GM18520 (cell line): ENCODE results near the gene TTN.

Source experiments
- ATAC-seq: cut with Tn5 transposase; IDR thresholded peaks from one replicate; pipeline ENCODE4 v1.9.1; 2021; ENCODE audit not compliant: unreplicated experiment

Gene TTN

DNA sequence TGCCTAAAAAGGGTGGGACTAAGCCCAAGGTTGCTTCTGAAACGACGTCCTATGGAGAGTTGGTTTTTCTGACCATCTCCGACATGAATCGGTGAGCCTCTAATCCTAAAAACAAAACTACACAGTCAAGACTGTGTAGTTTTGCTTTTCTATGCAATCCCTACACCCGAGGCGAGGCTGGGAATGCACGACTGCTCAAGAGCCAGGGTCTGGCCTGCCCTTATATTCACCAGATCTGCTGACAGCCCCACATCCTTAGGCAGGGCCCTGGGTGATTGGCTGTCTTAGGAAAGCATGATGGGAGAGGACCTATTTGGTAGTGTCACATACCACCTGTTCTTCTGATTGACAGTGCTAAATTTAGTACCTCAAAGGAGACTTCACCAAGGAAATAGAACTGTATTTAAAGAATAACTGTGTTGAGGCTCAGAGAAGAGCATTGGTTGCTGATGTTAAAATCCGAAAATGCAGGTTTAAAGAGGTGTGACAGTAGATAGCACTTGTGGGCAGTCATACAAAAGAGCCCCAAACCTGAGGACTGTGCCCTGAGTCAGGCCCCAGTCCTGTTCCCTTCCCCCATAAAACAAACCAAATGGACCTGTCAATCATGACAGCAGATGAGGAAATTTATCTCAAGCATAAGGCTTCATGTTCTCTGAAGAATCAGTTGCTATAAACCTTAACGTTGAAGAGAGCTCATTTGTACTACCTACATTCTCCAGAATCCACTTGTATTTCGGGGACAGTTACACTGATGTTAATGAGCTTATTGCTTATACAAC lies at the start of gene TTN:
Gene TTN, minus strand, starts transcription at position 197 of the 782 bp plus-strand sequence. CDS start 2,781 bp downstream, outside the sequence.
- ATAC-seq: no peak

DNA sequence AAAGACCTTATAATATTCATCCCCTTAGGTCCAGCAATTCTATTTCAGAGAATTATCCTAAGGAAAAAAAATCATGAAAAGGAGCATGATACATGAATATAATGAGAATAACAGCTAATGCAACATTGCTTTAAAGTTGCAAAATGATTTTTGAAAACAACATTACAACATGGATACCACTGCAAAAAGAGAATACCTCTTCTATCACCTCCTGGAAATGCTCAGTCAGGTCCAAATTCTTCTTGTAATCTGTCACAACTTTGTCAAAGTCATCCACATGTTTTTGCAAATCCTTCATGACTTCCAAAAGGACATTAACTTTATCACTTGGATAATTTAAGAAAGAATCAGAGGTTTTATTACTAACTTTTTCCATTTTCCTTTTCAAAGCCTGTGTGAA lies 47.9 kb upstream of the TTN start:
- no peak for ATAC-seq

DNA sequence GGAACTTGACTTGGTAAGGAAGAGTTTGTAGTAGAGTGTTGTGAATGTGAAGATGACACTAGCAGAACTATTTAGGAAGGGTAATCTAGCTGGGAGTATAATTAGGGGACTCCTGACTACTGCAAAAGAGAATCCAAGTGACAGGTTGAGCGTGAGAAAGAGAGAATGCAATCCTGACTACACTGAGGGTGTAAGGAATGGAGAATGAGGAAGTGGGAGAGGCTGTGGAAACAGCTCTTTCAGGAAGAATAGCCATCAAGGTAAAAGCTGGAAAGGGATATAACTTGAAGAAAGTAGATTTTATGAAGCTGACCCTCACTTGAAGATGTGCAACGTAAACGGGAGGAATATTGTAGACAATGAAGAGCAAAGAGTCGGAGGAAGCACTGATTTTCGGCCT lies 41.1 kb upstream of the TTN start:
- ATAC-seq: no peak

DNA sequence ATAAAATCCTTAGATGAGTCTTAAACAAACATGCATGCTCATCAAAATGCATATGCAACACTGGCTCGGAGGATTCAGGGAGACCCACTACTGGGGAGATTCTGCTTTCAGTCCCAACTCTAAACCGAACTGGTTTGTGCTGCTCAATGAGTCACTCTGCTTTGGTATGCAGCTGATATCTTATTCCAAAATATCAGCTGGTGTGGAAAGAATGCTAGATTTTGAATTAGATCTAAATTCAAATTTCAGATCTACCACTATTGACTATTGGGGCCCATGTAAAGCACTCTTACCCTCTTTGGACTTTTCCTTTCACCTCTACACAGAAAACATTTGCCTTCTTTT lies 39.2 kb upstream of the TTN start:
- ATAC-seq: no peak

DNA sequence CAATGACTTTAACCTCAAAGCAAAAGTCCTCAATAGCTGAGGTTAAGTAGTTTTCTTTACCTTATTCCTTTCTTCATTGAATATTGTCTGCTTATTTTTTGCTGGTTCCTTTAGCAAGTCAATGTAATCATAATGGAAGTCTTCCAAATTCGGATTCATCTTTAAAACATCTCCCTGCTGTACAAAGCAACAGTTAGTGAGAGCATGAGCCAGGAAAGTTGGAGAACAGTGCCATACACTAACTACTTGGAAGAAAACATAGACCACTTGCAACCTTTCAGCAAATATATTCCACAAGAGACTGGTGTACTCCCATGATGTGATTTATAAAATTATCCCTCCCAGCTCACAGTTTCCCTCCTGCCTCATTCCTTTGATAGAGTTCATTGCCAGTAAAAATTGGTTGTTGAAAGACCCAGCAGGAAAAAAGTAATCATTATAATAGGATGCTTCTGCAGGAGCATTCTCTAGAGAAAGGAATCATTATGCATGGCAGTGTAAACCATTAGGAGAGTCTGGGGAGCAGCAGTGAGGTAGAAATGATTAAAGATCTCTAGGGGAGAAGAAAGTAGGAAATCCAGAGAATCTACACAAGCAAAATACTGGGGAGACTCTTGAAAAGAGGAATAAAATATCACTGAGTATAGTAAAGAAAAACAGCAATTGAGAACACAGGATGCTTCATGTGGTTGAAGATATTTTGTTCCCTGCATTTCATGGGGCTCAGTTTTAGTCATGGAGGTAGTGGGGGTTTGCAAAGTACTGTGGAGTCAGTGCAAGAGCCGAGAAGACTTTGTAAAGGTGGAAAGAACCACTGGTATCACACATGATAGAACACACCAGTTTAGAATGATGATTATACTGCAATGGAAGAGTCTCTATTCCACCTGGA lies 38.6 kb upstream of the TTN start:
- ATAC-seq: no peak

DNA sequence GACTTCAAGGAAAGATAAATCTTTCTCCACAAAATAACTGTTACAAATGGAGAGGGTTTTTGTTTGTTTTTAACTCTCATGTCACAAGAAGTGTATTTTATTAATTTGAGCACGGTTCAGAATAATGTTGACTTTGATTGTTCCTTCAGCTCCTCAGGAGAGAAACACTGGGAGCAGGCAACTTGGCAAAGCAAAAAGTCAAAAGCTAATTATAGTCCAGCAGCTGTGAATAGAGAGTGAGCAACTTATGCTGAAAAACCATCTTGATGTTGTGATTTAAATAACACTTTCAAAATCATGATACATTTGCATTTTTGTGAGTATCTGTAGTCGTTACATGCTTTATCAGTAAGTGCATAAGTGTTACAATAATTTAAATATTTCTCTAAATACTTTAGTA lies 37.5 kb upstream of the TTN start:
- no peak for ATAC-seq

DNA sequence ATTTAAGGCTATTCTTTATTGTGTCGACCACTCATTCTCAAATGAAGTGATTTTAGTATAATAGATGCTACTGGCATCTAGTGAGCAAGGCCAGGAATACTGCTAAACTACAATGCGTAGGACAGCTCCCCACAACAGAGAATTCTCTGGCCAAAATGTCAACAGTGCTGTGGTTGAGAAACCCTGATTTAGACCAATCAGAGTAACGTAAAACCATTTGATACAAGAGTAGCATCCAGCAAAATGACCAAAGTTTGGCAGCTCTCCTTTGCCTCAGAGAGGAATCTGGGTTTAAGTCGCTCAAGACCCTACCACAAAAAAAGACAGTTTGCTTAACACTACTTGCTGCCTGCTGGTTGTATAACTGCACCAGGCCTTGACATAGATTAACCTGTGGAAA lies 37.0 kb upstream of the TTN start:
- ATAC-seq: no peak

DNA sequence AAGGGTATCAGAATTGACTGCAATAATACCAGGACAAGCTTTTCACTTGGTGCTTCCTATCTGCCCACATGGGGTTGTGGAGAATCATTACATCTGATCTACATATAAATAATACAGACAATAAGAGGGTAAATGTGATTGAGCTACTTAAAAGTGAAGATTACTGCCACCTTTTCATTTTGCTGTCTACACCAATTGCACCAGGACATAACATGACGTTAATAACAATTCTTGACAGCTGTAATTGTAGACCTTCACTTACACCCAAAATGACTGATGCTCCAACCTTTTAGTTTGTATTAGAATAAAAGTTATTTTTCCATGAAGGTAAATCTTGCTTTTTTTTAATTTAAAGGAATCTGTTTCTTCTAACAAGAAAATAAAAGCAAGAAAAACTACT lies 36.5 kb upstream of the TTN start:
- ATAC-seq: no peak

DNA sequence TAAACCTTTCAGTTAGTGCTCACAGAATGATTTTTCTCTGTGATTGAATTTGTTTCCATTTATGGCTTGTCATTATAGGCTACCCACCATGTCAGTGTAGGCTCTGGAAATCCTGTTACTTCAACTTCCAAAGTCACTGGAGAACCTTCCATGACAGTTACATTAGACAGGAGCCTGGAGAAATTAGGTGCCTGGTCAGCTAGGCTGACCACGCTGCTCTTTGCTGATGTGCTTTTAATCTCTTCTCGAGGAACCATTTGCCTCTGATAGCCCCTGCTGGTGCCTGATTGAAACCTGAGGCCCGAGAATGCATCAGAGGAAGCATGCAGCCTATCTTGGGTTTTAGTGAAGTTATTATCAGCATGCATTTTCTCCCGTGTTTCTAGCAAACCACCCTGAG lies 29.6 kb upstream of the TTN start:
- ATAC-seq: no peak

DNA sequence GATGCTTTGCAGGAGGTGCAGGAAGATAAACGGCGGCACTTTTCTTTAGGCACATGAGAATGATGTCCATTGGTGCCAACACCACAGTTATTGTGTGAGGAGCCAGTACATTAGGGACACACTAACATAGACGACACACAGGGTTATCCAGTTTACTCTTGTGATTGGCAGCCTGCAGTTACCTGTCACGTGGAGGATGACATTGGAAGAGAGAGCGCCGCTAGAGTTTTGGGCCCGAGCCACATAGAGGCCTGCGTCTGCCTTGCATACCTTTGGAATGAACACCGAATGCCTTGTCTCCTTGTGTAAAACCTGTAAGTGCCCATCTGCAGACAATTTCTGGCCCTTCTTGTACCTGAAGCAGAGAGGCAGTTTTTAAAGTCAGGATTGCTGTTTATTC lies 26.9 kb upstream of the TTN start:
- no peak for ATAC-seq

DNA sequence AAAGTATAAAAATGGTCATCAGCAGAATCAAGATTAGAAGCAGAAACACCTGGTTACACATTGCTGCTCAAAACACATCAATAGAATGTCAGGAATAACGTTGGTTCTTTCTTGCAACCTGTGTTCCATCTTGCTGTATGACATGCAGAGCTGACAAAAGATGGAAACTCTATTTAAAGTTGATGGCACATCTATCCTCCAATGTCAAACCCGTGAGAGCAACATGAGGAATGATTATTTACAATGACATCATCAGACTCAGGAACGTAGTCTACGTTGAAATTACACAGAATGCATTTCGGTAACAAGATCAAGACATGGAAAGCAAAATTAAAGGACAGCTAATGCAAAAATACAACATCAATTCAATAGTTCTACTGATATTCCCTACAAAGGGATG lies 26.2 kb upstream of the TTN start:
- ATAC-seq: no peak

DNA sequence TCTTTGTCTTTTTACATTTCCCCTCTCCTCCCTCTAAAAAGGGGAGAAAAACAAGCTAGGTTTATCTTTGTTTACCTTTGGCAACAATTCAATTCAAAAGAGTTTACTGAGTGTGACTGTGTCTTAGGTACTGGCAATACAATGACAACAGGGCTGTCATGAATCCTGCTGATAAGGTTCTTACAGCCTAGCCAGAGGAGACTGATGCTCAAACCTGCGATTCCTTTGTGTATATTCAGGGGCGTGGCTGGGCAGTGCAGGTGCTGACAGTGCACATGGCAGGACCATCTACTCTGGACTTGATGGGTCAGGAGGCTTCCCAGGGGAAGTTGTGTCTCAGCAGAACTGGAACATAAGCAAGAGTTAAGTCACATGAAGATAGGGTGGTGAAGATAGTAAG lies 23.2 kb upstream of the TTN start:
- ATAC-seq: no peak

DNA sequence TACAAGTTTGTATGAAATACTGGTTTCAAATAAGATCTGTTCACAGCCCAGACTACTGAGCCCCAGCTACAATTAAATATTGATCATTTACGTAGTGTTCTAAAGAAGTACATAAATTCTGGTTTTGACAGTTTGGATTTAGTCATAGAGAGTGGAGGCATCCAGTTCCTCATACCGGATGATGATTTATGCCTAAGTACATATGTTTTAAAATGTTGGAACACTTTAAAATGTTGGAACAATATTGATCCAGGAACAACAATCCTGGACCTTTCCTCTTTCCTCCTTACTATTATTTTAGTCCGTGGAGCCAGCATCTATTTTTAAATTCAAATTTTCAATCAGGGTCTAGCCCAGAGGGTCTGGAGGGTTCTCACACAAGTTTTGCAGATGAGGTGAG lies 22.8 kb upstream of the TTN start:
- no peak for ATAC-seq

DNA sequence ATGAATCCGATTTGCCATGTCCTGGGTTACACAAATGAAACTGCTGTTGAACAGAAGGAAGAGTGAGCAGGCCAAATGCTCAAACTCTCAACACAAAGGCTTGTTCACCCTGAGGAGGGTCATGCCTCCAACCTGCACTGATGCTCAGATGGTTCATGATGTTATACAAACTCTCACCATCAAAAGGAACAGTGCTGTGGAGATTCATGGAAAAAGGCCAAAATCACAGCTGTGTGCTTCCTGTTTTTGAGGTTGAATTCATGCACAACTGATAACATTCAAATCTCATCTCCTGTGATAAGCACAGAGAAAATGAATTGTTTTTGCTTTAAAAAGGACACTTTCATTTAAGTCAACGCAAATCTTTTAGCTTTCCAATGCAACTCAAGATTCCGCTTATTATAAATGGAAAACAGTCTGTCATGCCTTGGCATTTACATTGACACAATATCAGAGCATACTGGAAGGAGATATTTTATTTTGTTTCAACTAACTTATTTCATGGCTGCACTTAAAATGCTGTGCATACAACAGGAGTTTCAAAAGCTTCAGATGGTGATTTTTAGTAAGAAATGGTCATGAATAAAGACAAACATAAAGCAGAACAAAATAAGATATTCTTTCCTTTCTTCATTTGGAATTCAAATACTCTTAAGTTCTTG lies 22.2 kb upstream of the TTN start:
- ATAC-seq: no peak

DNA sequence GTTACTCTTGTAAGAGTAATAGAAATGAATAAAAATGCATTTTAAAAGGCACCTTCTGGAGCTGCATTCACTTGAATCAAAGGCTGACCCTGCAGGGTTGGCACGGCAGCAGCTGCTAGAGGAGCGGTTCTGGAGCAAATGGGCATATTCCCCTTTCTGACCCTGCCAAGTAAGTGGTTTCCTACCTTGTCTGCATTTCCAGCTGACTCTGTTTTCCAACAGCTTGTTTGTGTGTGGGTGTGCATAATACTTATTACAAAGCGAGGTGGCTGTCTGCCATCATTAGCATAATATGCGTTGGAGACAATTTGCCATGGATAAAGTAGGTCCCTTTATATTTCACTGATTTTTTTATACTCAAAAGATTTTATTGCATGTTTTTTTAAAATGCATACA lies 21.3 kb upstream of the TTN start:
- ATAC-seq: no peak

DNA sequence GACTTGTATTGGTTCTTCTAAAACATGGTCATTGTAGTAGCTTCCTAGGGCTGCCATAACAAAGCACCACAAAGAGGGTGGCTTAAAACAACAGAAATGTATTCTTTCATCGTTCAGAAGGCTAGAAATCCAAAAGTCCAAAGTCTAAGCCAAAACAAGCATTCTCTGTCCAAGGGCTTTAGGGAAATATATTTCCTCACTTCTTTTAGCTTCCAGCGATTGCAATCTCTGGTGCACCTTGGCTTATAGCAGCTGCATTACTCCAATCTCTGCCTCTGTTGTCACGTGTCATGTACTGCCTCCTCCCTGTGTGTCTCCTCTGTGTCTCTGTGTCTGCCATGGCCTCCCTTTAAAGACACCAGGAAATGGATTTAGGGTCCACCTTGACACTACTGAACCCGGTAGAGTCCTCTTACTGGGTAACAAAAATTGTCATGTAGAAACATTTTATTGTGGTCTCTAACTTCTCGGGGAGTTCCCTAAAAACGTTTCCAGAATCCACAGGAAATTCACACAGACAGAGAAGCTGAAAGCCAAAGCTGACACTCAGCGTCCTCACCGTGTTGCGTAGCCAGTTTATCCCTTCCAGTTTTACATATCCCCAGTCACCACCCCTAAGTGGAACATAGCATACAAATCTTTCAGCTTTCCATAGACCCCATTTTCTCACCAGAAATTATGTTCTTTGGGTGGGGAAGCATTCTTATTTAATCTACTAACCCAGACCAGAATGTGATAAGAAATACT lies 20.7 kb upstream of the TTN start:
- ATAC-seq: no peak

DNA sequence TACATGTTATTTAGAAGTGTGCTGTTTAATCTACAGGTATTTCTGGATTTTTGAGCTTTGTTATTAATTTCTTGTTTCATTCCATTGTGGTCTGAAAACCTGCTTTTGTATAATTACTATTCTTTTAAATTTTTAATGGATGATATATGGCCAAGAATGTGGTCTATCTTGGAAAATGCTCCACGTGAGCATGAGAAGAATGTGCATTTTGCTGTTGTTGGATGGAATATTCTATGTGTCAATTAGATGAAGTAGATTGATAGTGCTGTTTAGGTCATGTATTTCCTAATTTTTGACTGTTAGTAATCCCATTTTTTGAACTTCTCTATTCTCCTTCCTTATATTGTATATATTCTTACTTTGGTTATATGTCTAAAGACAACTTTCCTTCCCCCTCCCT lies 19.9 kb upstream of the TTN start:
- no peak for ATAC-seq

DNA sequence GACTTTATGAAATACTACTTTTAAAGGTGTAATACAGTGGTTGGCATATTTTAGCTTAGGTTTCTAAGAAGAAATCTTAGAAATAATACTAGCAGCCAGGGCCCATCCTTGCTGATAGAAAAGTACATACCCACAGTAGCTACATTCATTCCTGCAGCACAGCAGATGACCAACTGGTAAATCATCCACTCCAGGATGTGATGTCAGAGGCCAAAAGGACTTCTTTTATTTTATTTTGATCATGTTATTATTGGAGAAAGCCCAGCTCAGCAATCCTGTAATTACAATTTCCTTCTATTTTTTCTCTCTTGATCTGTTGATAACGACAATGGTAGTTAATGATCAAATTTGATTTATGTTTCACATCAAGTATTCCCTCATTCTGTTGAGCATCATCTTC lies 18.0 kb upstream of the TTN start:
- ATAC-seq: no peak

DNA sequence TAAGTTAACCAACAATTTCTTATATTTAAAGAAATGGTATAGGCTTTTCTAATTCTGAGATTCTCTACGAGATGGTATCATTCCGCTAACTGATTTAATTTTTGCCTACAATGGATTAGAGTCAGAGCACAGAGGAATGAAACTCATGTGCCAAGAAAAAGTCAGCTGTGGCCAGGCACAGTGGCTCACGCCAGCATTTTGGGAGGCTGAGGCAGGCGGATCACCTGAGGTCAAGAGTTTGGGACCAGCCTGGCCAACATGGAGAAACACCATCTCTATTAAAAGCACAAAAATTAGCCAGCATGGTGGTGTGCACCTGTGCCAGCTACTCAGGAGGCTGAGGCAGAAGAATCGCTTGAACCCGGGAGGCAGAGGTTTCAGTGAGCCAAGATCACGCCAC lies 17.0 kb upstream of the TTN start:
- no peak for ATAC-seq

DNA sequence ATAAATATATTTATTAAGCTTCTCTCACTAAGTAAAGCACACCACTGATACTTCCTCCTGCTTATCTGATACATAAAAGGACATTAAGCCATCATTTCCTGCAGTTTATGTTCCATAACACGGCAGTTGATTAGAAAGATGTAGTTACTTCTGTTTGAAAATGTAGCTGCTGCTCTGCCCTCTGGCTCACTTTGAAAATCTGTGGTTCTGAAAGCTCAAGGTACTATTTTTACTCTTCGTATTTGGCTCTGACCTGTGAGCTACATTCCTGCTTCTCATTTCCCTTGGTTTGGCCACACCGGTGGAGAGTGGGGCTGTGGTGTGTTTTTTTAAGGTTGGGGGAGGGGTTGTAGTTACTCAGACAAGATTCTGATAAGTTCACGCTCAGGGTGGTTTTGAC lies 12.8 kb upstream of the TTN start:
- no peak for ATAC-seq

DNA sequence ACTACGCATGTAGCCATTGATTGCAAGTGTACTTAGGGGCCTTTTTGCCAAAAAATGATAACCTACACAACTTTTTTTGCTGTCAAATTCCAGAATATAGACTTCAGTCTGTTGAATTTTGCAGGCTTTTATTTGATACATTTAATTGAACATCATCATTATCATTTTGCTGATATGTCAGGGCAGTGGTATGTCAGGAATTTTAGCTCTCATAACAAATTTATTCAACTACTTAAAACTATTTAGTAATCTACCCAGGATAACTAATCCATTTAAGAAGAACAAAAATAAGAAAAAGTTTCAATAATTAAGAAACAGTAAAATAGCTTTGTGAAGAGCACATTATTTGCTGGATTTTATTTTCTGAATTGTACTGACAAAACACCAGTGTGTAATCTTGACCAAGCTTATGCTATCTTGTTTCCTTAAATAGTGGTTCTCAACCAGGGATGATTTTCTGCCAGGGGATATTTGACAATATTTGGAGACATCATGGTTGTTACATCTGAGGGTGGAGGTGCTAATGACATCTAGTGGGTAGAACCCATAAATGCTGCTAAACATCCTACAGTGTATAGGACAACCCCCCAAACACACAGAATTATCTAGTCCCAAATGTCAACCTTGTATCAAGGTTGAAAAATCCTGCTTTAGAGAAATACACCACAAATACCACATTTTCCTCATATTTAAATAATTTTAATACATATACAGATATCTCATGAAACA lies 12.1 kb upstream of the TTN start:
- no peak for ATAC-seq
